Activated CD8-positive, alpha-beta memory T cell treated with anti-CD3 and anti-CD28 coated beads, Interleukin-2, amount 50 U/mL, for 24 hours (primary cell): Measurements from ENCODE around the gene TTLL5.
"Not testable (repeated sequence)": the region's sequence is repeated elsewhere in the genome, so short reads cannot be mapped to it uniquely, and the experiment has no call there.

Experiments
- DNase-seq: peaks from one replicate; pipeline ENCODE4 v3.0.0-alpha.2; 2020; ENCODE audit errors: extremely low read depth

Gene TTLL5

DNA sequence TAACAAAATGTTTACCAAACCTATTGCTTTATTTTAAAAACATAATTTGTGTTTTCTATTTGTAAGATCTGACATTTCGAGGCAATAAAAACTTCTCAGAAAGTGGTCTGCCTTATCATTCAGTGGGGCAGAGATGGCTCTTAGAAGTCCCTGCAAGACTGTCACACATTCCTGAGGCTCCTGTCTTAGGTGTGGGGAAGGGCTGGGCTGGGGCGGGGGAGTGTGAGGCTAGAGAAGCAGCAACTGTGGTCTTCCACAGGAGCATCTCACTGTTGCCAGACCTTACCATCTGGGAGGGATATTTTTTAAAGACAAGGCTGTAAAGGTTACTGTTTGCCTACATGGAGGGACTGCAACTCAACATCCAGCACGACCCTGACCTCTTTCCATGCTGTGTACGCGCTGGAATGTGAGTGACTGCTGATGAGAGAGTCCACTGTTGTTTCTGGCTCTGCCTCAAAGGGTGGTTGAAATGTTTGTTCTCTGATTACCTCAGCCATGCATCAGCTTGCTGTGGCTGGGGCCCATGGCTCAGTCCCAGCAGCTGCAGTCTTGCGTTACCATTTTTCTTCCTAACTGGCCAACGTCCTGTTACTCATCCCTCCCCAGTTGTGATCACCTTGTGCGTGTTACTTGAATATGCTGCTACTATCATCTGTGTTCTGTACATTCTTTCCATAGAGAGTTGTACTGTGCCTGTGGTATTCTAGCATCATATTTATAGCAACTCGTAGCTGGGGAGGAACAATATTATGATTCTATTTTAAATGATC, 12.8 kb upstream of the TTLL5 start:
- DNase-seq: no peak

DNA sequence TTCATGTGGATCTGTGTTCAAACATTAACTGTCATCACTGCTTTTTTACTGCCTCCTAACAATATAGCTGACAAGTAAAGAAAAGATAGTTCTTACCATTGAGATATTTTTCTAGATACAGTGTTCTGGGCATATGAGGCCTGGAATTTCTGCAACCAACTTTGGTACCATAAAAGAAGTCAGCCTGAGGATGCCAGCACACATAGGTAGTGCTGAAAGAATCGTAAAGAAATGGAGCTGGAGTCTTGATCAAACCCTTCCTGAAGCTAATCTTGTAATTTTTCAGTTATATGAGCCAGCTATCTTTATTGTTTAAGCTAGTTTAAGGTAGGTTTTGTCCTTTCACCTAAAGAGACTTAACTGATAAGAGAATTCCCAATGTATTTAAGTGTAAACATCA, 11.7 kb upstream of the TTLL5 start:
- no peak for DNase-seq

DNA sequence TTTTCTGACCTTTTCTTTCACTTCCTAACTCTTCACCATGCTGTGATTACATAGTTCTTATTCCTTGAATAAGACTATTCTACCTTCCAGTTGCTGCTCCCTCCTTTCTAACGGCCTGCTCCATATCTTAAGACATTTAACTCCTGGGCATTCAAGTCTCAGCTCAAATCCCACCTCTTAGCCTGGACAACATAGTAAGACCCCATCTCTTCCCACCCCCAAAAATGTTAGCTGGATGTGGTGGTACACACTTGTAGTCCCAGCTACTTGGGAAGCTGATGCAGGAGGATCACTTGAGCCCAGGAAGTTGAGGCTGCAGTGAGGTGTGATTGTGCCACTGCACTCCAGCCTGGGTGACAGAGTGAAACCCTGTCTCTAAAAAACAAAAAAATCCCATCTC, 11.3 kb upstream of the TTLL5 start:
- no peak for DNase-seq

DNA sequence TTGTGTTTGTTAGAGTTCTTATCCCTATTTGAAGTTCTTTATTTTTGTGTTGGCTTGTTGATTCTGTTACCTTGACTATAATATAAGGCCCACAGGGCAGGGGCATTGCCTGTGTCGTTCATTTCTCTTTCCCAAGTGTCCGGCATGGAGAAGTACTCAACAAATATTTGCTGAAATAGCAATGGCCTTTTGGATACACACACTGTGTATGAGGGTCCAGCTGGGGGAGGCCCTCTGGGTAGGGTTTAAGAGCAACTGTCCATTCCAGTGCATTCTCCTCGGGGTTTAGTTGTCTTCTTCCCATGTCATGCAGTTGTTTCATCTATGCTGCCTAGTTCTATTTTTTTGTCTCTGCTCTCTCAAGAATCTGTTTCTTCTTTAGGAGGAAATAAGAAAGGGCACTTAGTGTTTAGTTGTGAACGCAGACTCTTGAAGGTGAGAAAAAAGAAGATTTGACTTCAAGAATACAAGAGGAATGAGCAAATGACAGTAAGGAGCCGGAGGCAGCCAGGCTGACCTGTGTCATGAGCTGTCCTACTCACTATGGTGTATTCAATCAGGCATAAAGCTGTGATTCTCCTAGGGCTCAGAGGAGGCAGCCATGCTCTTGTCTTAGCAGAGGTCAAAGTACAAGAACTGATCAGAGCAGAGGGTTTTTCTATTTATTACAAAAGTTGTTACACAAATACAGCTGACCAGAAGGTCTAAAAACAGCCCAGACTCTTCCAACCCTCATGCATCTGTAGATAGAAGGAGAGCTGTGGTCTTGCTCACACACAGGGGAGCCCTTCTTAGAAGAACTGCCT, 10.6 kb upstream of the TTLL5 start:
- DNase-seq: no peak

DNA sequence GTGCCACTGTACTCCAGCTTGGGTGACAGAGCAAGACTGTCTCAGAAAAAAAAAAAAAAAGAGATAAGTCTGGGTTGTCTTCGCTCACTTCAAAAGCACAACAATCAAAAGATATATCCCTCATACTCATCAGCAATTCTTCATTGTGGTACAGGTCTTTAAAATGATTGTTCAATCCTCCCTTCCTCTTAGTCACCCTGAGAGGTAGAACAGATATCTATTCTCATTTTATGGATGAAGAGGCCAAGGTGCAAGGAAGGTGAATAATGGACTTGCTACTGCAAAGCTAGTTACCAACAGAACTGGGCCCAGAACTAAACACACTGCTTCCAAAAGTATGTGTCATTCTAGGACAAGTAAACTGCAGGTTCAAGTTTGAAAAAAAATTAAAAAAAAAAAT, 7.5 kb upstream of the TTLL5 start:
- no peak for DNase-seq

DNA sequence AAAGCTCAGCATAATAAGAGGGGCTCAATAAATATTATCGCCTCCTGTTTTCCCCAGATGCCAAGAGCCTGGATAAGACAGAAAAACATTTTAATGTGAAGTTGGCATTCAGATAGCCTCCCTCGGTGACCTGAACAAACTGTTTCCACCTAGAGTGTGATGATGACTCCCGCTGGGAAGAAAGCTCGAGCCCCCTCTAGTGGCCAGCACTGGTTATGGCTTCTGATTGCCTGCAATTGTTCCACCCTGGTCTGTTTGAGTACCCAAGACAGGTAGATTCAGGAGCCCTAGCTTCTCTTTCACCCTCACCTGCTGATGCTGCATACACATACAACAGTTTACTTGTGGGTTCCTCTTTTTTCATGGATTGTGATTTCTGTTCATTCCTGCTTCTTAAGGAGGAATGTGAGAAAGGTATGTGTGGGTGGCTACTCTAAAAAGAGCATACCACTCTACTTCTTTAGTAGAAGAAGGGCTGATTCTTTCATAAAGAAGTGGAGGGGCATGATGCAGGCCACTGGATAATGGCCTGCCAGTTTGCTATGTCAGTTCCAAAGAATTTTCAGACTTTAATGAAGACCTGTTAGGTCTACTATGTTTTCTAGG, 6.8 kb upstream of the TTLL5 start:
- DNase-seq: peak; percentile 49

DNA sequence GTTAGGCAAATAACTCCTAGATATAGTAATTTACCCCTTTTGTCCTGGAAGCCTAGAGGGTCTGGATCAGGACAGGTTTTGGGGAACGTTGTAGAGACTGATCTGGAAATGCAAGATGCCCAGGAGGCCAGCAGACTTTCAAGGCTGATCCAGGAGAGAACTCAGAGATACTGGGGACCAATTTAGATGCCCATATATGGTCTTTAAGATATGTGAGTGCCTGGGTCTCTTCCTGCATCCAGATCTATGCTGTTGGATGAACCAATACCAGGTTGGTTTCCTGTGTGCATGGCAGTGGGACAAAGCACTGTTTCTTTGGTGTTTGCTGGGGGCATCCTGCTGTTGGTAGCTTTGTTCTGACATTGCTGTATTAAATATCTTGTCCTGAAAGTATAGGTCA, 5.8 kb upstream of the TTLL5 start:
- no peak for DNase-seq

DNA sequence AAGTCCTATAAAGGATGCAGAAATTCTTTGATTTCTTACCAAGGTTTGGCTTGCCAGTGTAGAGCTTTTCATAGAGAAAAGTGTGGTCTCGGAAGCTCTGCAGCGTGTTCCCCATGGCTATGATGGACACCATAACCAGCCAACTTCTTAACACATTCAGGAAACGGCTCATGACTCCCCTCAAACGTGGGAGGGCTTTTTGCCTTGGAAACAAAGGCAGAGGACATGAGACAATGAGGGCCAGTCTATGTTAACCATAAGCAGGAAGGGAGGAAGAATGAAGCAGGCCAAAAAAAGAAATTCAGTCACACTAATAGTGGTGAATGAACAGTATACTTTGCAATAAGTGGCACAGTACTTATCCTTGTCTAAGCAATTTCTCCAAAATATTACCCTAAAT, 3.7 kb upstream of the TTLL5 start:
- DNase-seq: no peak

DNA sequence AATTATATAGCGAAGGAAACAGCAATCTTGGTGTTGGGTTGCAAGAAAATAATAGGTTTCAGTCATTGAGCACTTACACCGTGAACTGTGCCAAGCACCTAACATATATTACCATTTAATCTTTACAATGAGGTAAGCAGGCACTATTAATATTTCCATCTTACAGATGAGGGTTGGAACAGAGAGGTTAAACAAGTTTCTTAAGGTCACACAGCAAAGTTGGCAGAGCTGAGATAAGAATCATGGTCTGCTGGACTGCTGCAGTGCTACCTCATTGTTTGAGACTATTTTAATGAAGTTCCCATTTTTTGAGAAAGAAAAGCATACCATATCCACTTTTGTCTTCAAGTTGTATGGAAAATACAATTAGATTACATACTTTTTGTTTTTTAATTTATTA, 2.1 kb upstream of the TTLL5 start:
- DNase-seq: no peak

DNA sequence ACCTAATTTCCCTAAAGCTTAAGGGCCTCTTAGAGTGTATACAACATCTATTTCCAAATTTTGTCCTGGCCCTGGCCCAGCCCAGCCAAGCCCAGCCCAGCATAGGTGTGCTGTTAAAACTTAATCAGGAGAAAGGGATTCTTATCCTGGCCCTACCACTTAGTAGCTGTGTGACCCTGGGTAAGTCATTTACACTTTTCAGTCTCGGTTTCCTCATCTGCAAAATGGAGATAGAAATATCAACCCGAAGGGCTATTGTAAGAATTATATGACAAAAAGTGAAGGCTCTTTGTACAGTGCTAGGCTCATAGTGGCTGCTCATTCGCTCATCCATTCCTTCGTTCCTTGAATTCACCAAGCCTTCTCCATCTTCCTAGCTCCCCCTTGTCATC, 812 bp upstream of the TTLL5 start:
- DNase-seq: no peak

DNA sequence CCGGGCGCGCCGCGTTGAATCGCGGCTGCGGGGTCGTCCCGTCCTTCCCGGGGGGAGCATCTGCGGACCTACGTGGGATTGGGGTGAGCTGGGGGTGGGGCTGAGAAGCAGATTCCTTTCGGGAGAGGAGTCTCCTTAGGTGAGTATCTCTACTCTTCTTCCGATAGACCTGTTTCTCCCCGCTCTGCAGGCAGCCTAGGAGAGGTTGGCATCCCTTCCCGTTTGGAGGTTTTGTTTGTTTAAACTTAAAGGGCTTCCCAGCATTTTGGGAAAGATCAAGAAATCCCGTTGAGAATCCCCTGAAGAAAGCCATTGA, 411 bp downstream of the TTLL5 start:
- no peak for DNase-seq

DNA sequence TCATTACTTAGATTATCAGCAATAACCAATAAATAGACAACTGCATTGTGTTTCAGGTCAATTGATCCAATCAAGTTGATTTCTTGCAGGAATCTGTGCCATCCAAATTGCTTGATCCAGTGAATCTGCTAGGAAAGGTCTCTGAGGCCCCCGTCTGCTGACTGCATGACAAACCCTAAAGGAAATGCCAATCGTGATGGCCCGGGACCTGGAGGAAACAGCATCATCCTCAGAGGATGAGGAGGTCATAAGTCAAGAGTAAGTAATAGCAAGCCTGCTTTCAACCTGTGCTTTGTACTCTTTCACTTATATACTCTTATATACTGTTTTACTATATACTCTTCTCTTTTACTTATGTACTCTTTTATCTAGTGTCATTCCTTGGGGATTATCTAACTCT, 1.9 kb downstream of the TTLL5 start:
- no peak for DNase-seq

DNA sequence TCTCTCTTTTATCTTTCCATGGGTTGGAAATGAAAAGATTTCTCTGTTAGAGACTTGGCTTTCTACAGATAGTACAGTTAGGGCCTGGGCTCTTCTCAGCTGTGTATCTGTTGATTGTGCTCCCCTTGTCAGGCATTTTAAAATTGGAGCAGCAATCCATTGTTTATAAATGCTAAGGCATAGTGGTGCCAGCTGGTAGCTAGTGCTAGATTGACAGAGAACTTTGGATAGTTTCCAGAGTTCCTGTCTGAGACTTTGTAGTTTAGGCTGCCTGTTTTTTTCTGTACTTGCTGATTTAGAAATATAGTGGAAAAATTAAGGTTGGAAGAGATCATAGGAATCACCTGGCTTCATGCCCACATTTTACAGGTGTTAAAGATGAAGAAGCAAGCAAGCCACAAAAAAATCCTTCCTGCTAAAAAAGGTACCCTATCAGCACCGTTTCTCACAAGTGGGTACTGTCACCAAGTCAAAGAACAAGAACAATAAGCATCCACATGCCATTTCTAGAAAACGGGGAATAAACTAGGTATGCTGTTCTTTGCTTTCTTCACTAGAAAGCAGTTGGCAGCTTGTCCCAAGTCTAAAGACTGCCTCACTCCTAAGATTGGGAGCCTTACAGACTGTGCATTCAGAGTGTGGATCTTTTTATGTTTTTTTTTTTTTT, 6.2 kb downstream of the TTLL5 start:
- DNase-seq: no peak

DNA sequence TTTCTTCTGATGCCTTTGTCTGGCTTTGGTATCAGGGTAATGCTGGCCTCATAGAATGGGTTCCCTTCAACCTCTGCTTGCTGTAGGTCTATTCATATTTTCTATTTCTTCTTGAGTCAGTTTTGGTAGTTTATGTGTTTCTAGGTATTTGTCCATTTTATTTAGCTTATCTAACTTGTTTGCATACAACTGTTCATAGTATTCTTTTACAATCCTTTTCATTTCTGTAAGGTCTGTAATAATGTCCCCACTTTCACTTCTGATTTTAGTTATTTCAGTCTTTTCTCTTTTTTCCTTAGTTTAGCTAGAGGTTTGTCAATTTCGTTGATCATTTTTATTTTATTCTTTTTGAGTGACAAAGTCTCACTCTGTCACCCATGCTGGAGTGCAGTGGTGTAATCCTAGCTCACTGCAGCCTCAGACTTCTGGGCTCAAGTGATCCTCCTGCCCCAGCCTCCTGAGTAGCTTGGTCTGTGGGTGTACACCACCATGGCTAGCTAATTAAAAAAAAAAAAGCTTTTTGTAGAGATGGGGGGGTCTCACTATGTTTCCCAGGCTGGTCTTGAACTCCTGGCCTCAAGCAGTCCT, 11.7 kb downstream of the TTLL5 start:
- no peak for DNase-seq

DNA sequence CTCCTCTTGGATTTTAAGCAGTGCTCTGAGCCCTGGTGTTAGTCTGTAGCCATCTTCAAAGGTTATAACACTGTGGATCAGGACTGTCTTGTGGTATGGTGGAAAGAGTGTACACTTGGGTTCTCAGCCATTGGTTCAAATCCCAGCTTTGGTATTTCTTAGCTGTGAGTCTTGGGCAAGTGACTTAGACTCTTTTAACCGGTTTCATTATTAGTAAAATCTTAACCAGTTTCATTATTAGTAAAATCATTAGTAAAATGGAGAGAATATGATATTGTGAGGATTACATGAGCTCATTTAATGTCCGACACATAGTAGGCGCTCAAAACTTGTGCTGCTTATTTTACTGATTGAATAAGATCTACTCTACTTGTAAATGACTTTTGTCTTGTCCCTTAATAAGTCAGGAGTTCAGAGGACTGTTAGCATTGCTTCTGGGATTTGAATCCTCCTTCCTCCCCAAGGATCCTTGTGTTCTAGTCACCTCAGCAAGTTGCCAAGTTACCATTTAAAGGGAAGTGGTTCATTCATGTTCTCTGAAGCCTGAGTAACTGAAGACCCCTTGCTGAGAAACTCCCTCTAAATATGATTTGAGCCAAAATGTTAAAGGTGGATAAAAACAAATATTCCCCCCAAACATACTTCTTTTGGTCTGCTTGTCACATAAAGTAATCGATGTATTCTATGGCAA, 12.4 kb downstream of the TTLL5 start:
- DNase-seq: no peak

DNA sequence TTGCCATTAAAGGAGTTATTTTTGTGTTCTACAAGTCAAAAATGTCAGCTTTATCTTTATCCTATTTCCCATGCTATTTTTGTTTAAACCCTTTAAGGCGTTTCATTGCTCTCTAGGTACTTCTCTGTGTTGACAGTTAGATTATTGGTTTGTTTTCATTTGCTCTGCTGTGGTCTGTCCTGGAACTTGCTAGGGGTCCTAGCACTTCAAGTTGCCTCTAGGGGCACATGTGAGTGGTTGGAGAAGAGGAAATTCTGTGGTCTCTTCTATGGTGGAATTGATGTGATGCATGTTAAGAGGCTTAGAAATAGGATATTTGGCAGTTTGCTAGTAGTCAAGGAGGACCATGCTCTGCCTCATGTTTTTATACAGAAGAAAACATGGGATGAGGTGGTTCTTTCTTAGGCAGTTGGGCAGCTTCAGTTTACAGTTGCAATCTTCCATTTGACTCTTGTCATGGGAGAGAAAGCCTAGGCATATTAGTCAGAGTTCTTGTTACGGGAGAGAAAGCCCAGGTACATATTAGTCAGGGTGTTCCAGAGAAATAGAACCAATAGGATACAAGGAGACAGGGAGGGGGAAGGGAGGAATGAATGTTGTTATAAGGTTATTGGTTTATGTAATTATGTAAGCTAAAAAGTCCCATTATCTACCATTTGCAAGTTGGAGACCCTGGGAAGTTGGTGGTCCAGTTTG, 14.4 kb downstream of the TTLL5 start:
- DNase-seq: no peak

DNA sequence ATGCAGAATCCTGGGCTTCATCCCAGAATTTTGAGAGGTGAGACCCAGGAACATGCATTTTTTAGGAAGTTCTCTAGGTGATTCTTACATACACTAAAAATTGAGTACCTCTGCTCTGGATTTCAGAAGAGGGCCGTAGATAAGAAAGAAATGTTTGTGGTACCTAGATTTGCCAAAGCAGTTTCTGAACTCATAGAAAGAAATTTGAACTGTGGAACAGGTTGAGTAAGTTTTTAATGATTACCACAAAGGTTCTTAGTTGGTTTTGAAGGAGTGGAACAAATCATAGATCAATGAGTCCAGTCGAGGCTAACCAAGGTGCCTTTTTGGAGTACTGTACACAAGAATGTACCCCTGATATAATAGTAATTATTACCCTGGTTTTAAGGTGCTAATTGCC, 24.9 kb downstream of the TTLL5 start:
- DNase-seq: no peak

DNA sequence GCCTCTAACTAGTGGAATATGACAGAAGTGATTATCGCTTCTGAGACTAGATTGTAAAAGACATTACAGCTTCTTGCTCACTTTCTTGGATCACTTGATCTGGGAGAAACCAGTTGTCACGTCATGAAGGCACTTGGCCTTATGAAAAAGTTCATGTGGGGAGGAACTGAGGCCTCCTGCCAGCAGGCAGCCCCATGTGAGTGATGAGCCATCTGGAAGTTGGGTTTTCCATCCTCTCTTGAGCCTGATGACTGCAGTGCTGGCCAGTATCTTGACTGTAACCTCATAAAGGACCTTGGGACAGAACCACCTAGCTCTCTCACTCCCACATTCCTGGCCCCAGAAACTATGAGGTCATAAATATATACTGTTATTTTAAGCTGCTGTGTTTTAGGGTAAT, 28.0 kb downstream of the TTLL5 start:
- DNase-seq: no peak

DNA sequence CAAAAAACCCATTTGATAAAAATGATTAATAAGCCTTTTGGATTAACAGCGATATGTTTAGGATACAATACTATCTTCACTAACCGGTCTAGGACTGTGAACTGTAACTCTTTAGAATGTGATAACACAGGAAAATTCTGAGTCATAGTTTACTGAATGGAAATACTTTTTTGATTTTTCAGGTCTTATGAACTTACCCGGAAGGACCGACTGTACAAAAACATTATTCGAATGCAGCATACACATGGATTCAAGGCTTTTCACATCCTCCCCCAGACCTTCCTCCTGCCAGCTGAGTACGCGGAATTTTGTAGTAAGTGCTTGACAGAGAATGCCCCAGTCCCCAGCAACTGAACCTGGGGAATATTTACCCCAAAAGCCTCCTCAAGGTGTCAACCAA, 29.0 kb downstream of the TTLL5 start:
- DNase-seq: no peak

DNA sequence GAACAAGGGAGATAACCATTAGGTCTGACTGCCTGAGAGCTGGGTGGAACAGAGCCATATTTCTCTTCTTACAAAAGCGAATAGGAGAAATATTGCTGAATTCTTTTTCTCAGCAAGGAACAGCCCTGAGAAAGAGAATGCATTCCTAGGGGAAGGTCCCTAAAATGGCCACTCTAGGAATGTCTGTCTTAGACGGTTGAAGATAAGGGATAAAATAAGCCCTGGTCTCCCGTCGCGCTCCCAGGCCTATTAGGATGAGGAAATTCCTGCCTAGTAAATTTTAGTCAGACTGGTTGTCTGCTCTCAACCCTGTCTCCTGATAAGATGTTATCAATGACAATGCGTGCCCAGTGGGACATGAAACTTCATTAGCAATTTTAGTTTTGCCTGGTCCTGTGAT, 34.0 kb downstream of the TTLL5 start:
- DNase-seq: not testable (repeated sequence)

DNA sequence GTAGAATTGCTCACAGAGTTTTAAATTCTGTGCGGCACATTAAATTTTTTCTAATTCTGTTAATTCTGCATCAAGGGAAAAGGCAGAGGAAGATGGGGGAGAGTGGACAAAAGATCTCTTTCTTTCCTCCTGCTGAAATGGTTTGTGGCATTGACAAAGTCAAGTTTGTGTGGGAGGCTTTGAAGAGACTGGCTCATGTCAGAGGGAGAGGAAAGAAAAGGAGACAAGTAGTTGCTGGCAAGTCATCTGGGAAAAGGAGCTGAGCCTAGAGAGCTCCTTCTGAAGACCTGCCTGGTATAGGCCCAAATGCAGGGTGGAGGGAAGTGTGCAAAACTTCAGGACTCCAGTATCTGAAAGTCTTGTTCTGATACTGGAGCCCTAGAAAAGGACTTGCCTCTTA, 36.3 kb downstream of the TTLL5 start:
- DNase-seq: no peak
